H1 (cell line): ENCODE data around the gene L3MBTL4. TPM values are rescaled to one million over a fixed set of nuclear protein-coding genes. Genes with fewer than 3 reads are reported as not detected.

Source experiments
- ASH2L ChIP-seq: fragments of 200-600, 300-600 bp; sonication (generic); IDR thresholded peaks from one replicate; pipeline ENCODE4 v1.7.1; 2017; ENCODE audit warnings: low read length
- ATF3 ChIP-seq: IDR thresholded peaks from 2 replicates; pipeline ENCODE4 v1.6.1; 2011; ENCODE audit warnings: low read depth, mild to moderate bottlenecking, low read length; ENCODE audit not compliant: insufficient read depth
- CBX8 ChIP-seq: fragments of 300-800, 300-1000 bp; sonication (generic); IDR thresholded peaks from 2 replicates; pipeline ENCODE4 v1.7.1; 2016; ENCODE audit warnings: low read depth, low read length, borderline replicate concordance
- CHD1 ChIP-seq: IDR thresholded peaks from 2 replicates; pipeline ENCODE4 v1.6.1; 2012; ENCODE audit warnings: low read depth, low read length, improper control_type of control experiment
- CHD7 ChIP-seq: fragments of 300-600 bp; sonication (generic); IDR thresholded peaks from 2 replicates; pipeline ENCODE4 v1.7.1; 2012; ENCODE audit warnings: low read length, moderate library complexity, mild to moderate bottlenecking, inconsistent platforms; ENCODE audit not compliant: insufficient replicate concordance
- HDAC6 ChIP-seq: IDR thresholded peaks from one replicate; pipeline ENCODE4 v1.7.1; 2012; ENCODE audit warnings: low read depth, mild to moderate bottlenecking, inconsistent platforms, low read length, moderate library complexity
- NANOG ChIP-seq: IDR thresholded peaks from 2 replicates; pipeline ENCODE4 v1.6.1; 2011; ENCODE audit warnings: low read length, low read depth, mild to moderate bottlenecking, inconsistent platforms; ENCODE audit not compliant: insufficient read depth, poor library complexity, severe bottlenecking
- NRF1 ChIP-seq: IDR thresholded peaks from 2 replicates; pipeline ENCODE4 v1.6.1; 2011; ENCODE audit warnings: mild to moderate bottlenecking, low read depth, low read length, improper control_type of control experiment
- TEAD4 ChIP-seq: IDR thresholded peaks from 2 replicates; pipeline ENCODE4 v1.6.1; 2012; ENCODE audit warnings: low read depth, low read length, inconsistent platforms, mixed read lengths
- USF2 ChIP-seq: IDR thresholded peaks from 2 replicates; pipeline ENCODE4 v1.6.1; 2011; ENCODE audit warnings: low read length, improper control_type of control experiment
- polyA plus RNA-seq, 7 experiments: library from polyadenylated mRNA; depleted of rRNA in 3 of 7; stranded (reverse) in 5 of 7; unstranded in 2 of 7; fragments of >200 nt in 5 of 7; fragments of 200-250 nt in 2 of 7; gene quantifications; 1 replicate in 5 of 7; 2 replicates in 1 of 7; 4 replicates in 1 of 7; pipeline versions ENCODE4 v1.2.1 to v1.2.3, GENCODE V29; 2011 to 2013; ENCODE audit warnings: missing spikeins in 2 of 7, mixed read lengths in 2 of 7
- total RNA-seq: library from RNA; stranded (reverse); fragmentation: NEBNext Ultra II Directional; extraction: Animal tissue kit (Norgen Biotek cat#: 25700); gene quantifications from 2 replicates; pipeline ENCODE4 v1.2.1, GENCODE V29; 2021

Gene L3MBTL4
- total and polyA plus RNA-seq, 2 of the 8 experiments (the other 6 are each of a cell fraction or from before 2014, with no cell fraction given): 1.0 to 2.1 TPM

- no peak for TF ChIP-seq CHD7
- TF ChIP-seq CBX8: no peak
- no peak for TF ChIP-seq NRF1
- no peak for TF ChIP-seq CHD1
- no peak for TF ChIP-seq NANOG
- TF ChIP-seq TEAD4: no peak
- TF ChIP-seq ATF3: no peak
- TF ChIP-seq HDAC6: no peak
- no peak for TF ChIP-seq ASH2L
- no peak for TF ChIP-seq USF2
Observed at GRCh38 chr18:5967007-5967406, 447.7 kb downstream of the L3MBTL4 start (continued).
